ENCODE results near the gene AKT2. TPM values are rescaled to one million over a fixed set of nuclear protein-coding genes. Genes with fewer than 3 reads are reported as not detected.

The AKT2 gene
- total and polyA plus RNA-seq, 2 donors: 48.9 to 110 TPM

DNA sequence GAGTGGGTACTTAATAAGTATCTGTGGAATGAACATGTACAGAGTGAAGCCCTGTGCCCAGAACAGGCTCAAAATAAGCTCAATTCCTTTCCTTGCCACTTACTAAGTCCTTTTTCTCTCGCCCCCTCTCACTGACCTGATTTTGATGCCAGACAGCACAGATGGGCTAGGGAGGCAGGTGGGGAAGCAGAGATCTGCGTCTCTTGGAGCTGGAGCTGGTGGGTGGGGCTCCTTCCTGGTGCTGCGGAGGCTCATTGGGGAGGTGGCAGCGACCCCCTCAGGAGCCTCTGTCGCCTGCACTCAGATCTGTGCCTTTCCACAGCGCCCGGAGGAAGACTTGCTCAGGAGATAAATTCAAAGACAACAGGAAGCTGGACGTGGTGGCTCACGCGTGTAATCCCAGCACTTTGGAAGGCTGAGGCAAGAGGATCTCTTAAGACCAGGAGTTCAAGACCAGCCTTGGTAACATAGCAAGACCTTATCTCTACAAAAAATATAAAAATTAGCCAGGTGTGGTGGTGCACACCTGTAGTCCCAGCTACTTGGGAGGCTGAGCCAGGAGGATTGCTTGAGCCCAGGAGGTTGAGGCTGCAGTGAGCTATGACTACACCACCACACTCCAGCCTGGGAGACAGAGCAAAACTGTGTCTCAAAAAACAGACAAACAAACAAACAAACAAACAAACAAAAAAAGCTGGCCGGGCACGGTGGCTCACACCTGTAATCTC lies 14.6 kb downstream of the AKT2 start:
- Histone ChIP-seq H3K27ac (ENCODE audit: low read depth in 1 of 2, low read length in 1 of 2) (no peak overlapping the region), H3K4me1 (ENCODE audit: control insufficient read depth in 2 of 2, insufficient read depth in 2 of 2, low read length in 2 of 2) (peaks cover 19 to 42% of the 10 kb centered on the region in 2 donors), H3K9me3 (ENCODE audit: control insufficient read depth in 2 of 2, insufficient read depth in 1 of 2, low read length in 1 of 2) (no peaks in the 10 kb centered on the region), H3K36me3 (ENCODE audit: control insufficient read depth in 2 of 2, insufficient read depth in 2 of 2, low read length in 1 of 2) (peaks cover 4 to 12% of the 10 kb centered on the region in 2 donors), H3K27me3 (ENCODE audit: control insufficient read depth in 2 of 2, insufficient read depth in 1 of 2, low read length in 1 of 2) (no peaks in the 10 kb centered on the region), H3K4me3 (ENCODE audit: low read length in 2 of 2) (no peak overlapping the region)
- DNase-seq (ENCODE audit: low read depth in 6 of 9, low spot score in 9 of 9): no peak
- 95% methylated on average over 12 of the region's 12 CpGs for whole genome bisulfite sequencing

DNA sequence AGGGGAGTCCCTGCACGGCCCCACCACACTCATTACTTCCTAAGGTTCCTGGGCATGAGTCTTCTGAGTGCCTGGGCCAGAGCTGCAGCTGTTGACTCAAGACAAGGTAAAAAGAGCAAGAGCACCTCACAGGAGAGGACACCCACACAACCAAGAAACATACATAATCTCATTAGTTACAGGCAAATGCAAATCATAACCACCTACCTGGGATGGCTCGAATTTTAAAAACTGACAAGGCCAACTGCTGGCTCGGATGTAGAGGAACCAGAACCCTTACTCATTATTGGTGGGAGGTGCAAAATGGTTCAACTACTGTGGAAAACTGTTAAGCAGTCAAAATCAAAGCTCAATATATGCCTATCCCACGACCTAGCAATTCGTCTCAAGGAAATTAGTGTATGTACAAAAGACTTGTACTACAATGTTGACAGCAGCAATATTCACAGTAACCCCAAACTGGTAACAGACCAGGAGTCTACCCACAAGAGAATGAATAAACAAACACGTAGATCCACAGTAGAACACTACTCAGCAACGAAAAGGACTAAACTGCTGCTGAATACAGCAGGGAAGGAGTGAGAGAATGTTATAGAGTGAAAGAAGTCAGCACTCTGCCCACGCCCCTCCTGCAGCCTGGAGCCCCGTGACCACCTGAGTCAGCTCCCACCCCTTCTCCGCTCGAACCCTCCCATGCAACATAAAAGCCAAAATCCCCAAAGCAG lies 15.8 kb downstream of the AKT2 start:
- H3K4me1 ChIP-seq (ENCODE audit: control insufficient read depth in 2 of 2, insufficient read depth in 2 of 2, low read length in 2 of 2): peaks cover 9 to 32% of the 10 kb centered on the region in 2 donors
- DNase-seq (ENCODE audit: low read depth in 6 of 9, low spot score in 9 of 9): no peak
- no peaks in the 10 kb centered on the region for H3K27me3 ChIP-seq (ENCODE audit: control insufficient read depth in 2 of 2, insufficient read depth in 1 of 2, low read length in 1 of 2)
- no peaks in the 10 kb centered on the region for H3K9me3 ChIP-seq (ENCODE audit: control insufficient read depth in 2 of 2, insufficient read depth in 1 of 2, low read length in 1 of 2)
- 97% methylated on average over 11 of the region's 11 CpGs for WGBS
- no peak overlapping the region for H3K27ac ChIP-seq (ENCODE audit: low read depth in 1 of 2, low read length in 1 of 2)
- H3K4me3 ChIP-seq (ENCODE audit: low read length in 2 of 2): no peak overlapping the region
- peaks cover 16 to 22% of the 10 kb centered on the region in 2 donors for H3K36me3 ChIP-seq (ENCODE audit: control insufficient read depth in 2 of 2, insufficient read depth in 2 of 2, low read length in 1 of 2)

DNA sequence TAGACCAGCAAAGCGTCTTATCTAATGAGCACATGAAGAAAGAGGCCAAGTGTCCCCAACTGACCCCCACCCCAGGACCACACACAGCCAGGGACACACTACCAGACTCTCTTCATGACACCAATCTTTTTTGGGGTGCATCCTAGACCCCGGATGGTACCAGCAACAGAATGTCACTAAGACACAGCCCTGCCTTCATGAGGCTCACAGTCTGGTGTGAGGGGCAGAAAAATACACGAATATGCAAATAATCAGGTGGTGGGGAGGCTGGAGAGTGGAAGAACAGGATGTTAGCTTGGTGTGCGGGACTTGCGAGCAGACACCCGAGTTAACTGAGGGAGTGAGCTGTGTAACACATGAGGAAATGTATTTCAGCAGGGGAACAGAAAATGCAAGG lies 17.5 kb downstream of the AKT2 start:
- H3K27ac ChIP-seq (ENCODE audit: low read depth in 1 of 2, low read length in 1 of 2): no peak overlapping the region
- H3K4me3 ChIP-seq (ENCODE audit: low read length in 2 of 2): no peak overlapping the region
- DNase-seq (ENCODE audit: low read depth in 6 of 9, low spot score in 9 of 9): no peak
- peaks cover 0 to 4% of the 10 kb centered on the region in 2 donors for H3K9me3 ChIP-seq (ENCODE audit: control insufficient read depth in 2 of 2, insufficient read depth in 1 of 2, low read length in 1 of 2)
- 97% methylated on average over 6 of the region's 6 CpGs for WGBS
- no peaks in the 10 kb centered on the region for H3K27me3 ChIP-seq (ENCODE audit: control insufficient read depth in 2 of 2, insufficient read depth in 1 of 2, low read length in 1 of 2)
- peaks cover 33 to 39% of the 10 kb centered on the region in 2 donors for H3K36me3 ChIP-seq (ENCODE audit: control insufficient read depth in 2 of 2, insufficient read depth in 2 of 2, low read length in 1 of 2)
- H3K4me1 ChIP-seq (ENCODE audit: control insufficient read depth in 2 of 2, insufficient read depth in 2 of 2, low read length in 2 of 2): peaks cover 0 to 20% of the 10 kb centered on the region in 2 donors

DNA sequence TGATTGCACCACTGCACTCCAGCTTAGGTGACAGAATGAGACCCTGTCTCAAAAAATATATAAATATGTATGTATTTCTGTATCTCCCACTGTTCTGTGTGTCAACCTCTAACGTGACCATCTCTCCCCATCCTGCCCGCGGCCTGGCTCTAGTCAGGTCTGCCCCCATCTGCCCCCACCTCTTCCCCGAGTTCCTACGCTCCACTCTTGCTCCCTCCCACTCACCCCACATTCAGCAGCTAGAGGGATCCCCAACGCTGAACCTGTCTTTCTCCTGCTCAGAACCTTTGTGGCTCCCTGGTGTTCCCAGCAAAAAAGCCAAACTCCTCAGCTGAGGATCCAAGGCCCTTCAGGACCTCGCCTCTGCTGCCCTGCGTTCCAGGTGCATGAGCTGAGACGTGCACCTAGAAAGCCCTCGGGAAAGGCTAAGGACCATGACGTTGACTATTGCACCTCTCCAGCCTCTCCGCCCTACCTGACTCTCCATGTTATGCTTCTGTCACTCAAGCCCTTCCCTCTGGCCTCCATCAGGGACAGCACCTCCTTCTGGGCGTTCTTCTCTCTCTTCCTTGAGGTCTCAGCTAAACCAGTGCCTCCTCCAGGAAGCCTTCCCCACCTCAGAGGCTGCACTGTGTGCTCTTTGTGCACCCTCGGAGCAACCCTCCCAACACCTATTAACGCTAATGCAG lies 18.1 kb downstream of the AKT2 start:
- WGBS: 97% methylated on average over 15 of the region's 15 CpGs
- DNase-seq (ENCODE audit: low read depth in 6 of 9, low spot score in 9 of 9): no peak
- no peak overlapping the region for H3K4me3 ChIP-seq (ENCODE audit: low read length in 2 of 2)
- peaks cover 0 to 4% of the 10 kb centered on the region in 2 donors for H3K9me3 ChIP-seq (ENCODE audit: control insufficient read depth in 2 of 2, insufficient read depth in 1 of 2, low read length in 1 of 2)
- H3K4me1 ChIP-seq (ENCODE audit: control insufficient read depth in 2 of 2, insufficient read depth in 2 of 2, low read length in 2 of 2): peaks cover 0 to 14% of the 10 kb centered on the region in 2 donors
- peaks cover 39 to 40% of the 10 kb centered on the region in 2 donors for H3K36me3 ChIP-seq (ENCODE audit: control insufficient read depth in 2 of 2, insufficient read depth in 2 of 2, low read length in 1 of 2)
- no peaks in the 10 kb centered on the region for H3K27me3 ChIP-seq (ENCODE audit: control insufficient read depth in 2 of 2, insufficient read depth in 1 of 2, low read length in 1 of 2)
- H3K27ac ChIP-seq (ENCODE audit: low read depth in 1 of 2, low read length in 1 of 2): no peak overlapping the region

DNA sequence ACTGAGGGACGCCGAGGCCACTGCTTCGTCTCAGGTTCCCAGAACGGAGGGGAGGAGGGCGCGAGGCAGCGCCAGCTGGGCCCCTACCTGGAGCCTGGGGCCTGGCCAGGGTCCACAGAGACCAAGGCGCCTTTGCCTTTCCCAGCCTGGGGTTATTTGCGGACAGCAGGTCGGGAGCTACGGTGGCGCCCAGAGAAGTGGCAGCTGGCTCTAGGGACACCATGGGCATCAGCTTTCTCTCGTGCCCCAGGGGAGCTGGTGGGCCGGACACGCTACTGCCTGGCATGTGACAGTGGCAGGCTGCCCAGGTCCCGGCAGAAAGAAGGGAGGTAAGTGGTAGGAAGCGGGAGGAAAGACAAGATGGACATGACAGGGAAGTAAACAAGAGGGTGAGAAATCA lies 19.0 kb downstream of the AKT2 start:
- 96% methylated on average over 17 of the region's 17 CpGs for WGBS
- no peaks in the 10 kb centered on the region for H3K27me3 ChIP-seq (ENCODE audit: control insufficient read depth in 2 of 2, insufficient read depth in 1 of 2, low read length in 1 of 2)

DNA sequence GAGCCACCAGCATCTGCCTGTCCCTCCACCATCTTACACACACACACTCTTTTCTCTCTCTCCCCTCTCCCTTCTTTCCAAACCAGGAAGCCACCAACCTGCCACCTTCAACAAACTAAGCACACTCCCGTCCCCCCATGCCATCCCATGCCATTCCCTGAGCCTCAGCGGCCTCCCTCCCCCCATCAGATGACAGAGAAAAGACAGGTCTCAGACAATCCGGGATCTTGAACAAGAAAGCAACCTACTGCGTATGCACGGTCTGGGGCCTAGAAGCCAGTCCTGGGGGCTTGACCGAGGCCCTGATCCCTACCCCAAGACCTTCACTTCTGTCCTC lies 19.4 kb downstream of the AKT2 start:
- peaks cover 0 to 4% of the 10 kb centered on the region in 2 donors for H3K9me3 ChIP-seq (ENCODE audit: control insufficient read depth in 2 of 2, insufficient read depth in 1 of 2, low read length in 1 of 2)
- no peak for DNase-seq (ENCODE audit: low read depth in 6 of 9, low spot score in 9 of 9)
- H3K27ac ChIP-seq (ENCODE audit: low read depth in 1 of 2, low read length in 1 of 2): no peak overlapping the region
- H3K36me3 ChIP-seq (ENCODE audit: control insufficient read depth in 2 of 2, insufficient read depth in 2 of 2, low read length in 1 of 2): peaks cover 42 to 45% of the 10 kb centered on the region in 2 donors
- H3K27me3 ChIP-seq (ENCODE audit: control insufficient read depth in 2 of 2, insufficient read depth in 1 of 2, low read length in 1 of 2): no peaks in the 10 kb centered on the region
- no peak overlapping the region for H3K4me3 ChIP-seq (ENCODE audit: low read length in 2 of 2)
- WGBS: 95% methylated on average over 6 of the region's 6 CpGs
- H3K4me1 ChIP-seq (ENCODE audit: control insufficient read depth in 2 of 2, insufficient read depth in 2 of 2, low read length in 2 of 2): peaks cover 0 to 5% of the 10 kb centered on the region in 2 donors

More for the DNA sequence above, 19.0 kb downstream of the AKT2 start:
- H3K4me1 ChIP-seq (ENCODE audit: control insufficient read depth in 2 of 2, insufficient read depth in 2 of 2, low read length in 2 of 2): peaks cover 0 to 5% of the 10 kb centered on the region in 2 donors
- H3K9me3 ChIP-seq (ENCODE audit: control insufficient read depth in 2 of 2, insufficient read depth in 1 of 2, low read length in 1 of 2): peaks cover 0 to 4% of the 10 kb centered on the region in 2 donors
- H3K36me3 ChIP-seq (ENCODE audit: control insufficient read depth in 2 of 2, insufficient read depth in 2 of 2, low read length in 1 of 2): peaks cover 42 to 45% of the 10 kb centered on the region in 2 donors
- H3K27ac ChIP-seq (ENCODE audit: low read depth in 1 of 2, low read length in 1 of 2): no peak overlapping the region
- no peak overlapping the region for H3K4me3 ChIP-seq (ENCODE audit: low read length in 2 of 2)
- DNase-seq (ENCODE audit: low read depth in 6 of 9, low spot score in 9 of 9): no peak

DNA sequence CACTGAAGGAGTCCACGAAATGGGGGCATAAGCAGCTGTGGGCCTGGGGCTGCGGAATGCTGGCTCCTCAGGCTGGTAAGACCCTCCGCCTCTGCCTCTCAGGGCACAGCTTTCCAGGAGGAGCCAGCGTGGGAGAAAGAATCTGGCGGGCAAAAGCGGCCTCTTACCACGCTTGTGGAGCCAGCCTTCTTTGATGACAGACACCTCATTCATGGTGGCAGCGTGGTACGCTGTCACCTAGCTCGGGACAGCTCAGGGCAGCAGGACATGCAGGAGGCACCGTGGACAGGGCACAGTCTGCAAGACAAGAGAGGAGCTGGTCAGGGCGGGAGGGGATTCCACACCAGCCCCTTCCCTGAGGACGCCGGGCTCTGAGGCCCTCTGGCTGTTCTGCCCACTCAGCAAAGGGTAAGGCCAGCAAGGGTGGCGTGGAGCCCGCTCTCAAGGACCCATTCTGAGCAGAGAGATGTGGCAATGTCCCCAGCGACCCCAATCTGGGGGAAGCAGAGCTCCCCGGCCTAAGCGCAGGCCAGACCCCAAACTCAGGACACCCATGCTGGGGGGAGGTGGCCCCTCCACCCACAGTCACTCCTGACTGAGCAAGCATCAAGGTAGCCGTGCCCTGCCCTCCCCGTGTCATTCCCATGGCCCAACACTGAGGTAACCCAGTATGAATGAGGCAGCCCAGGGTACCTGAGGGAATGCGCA lies 19.9 kb downstream of the AKT2 start:
- peaks cover 0 to 5% of the 10 kb centered on the region in 2 donors for H3K4me1 ChIP-seq (ENCODE audit: control insufficient read depth in 2 of 2, insufficient read depth in 2 of 2, low read length in 2 of 2)
- H3K27ac ChIP-seq (ENCODE audit: low read depth in 1 of 2, low read length in 1 of 2): no peak overlapping the region
- peaks cover 42 to 45% of the 10 kb centered on the region in 2 donors for H3K36me3 ChIP-seq (ENCODE audit: control insufficient read depth in 2 of 2, insufficient read depth in 2 of 2, low read length in 1 of 2)
- no peaks in the 10 kb centered on the region for H3K27me3 ChIP-seq (ENCODE audit: control insufficient read depth in 2 of 2, insufficient read depth in 1 of 2, low read length in 1 of 2)
- H3K9me3 ChIP-seq (ENCODE audit: control insufficient read depth in 2 of 2, insufficient read depth in 1 of 2, low read length in 1 of 2): peaks cover 0 to 4% of the 10 kb centered on the region in 2 donors
- no peak for DNase-seq (ENCODE audit: low read depth in 6 of 9, low spot score in 9 of 9)
- no peak overlapping the region for H3K4me3 ChIP-seq (ENCODE audit: low read length in 2 of 2)
- 96% methylated on average over 22 of the region's 22 CpGs for WGBS

DNA sequence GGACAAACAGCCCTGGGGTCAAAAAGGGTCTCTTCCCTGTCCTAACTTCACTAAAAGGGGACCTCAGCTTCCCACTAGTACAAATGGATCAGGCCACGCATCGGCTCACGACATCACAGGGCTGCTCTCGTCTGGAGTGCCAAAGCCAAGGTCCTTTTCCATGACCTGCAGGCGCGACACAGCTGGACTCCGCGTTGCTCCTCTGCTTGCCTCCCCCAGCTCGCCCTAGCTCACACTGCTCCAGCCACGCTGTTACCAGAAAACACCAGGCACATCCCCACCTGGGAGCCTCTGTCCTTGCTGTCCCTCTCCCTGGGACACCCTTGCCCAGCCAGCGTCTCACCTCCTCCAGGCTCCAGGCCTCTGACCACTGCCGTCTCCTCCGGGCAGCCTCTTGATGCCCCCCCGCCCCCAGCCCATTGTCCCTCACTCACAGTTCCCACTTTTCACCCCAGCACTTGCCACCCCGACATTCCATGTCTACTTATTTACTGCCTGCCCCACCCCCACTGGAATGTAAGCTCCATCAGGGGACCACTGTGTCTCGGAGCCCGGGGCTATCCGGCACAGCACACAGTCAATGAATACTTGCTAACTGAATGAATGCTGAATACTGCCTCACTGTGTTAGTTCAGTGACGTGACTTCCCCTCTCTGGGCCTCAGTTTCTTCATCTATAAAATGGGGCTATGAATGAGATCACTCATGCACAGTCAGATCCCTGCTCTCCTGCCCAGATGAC lies 20.7 kb downstream of the AKT2 start:
- Histone ChIP-seq H3K9me3 (ENCODE audit: control insufficient read depth in 2 of 2, insufficient read depth in 1 of 2, low read length in 1 of 2) (peaks cover 0 to 4% of the 10 kb centered on the region in 2 donors), H3K27me3 (ENCODE audit: control insufficient read depth in 2 of 2, insufficient read depth in 1 of 2, low read length in 1 of 2) (no peaks in the 10 kb centered on the region), H3K36me3 (ENCODE audit: control insufficient read depth in 2 of 2, insufficient read depth in 2 of 2, low read length in 1 of 2) (peaks cover 42 to 45% of the 10 kb centered on the region in 2 donors), H3K4me3 (ENCODE audit: low read length in 2 of 2) (no peak overlapping the region), H3K4me1 (ENCODE audit: control insufficient read depth in 2 of 2, insufficient read depth in 2 of 2, low read length in 2 of 2) (peaks cover 0 to 5% of the 10 kb centered on the region in 2 donors), H3K27ac (ENCODE audit: low read depth in 1 of 2, low read length in 1 of 2) (no peak overlapping the region)
- DNase-seq (ENCODE audit: low read depth in 6 of 9, low spot score in 9 of 9): no peak
- 94% methylated on average over 19 of the region's 19 CpGs for WGBS
